Bronchial epithelial cell (primary cell): ENCODE data around the gene CPLX1. TPM values are rescaled to one million over a fixed set of nuclear protein-coding genes. Genes with fewer than 3 reads are reported as not detected.
"Not testable (repeated sequence)": the region's sequence is repeated elsewhere in the genome, so short reads cannot be mapped to it uniquely, and the experiment has no call there.

Experiments used
- DNase-seq: peaks from one replicate; pipeline ENCODE4 v3.0.0-alpha.2; 2010; ENCODE audit warnings: low read depth
- FAIRE-seq: peaks from 2 replicates; lab custom pipeline; 2011; peaks lifted over from hg19 to GRCh38; lab: Jason Lieb, UNC
- H3K27me3 ChIP-seq: 2 replicates; pipeline ENCODE4 v1.5.1; 2011; ENCODE audit warnings: low read length; ENCODE audit not compliant: control insufficient read depth, insufficient read depth
- H3K36me3 ChIP-seq: 2 replicates; pipeline ENCODE4 v1.5.1; 2011; ENCODE audit warnings: low read length; ENCODE audit not compliant: control insufficient read depth, insufficient read depth
- H3K4me3 ChIP-seq: 2 replicates; pipeline ENCODE4 v1.5.1; 2011; ENCODE audit warnings: mild to moderate bottlenecking, low read depth, low read length, control low read depth
- total RNA-seq: library from RNA; depleted of rRNA; stranded (reverse); fragments of >200 nt; gene quantifications from 2 replicates; pipeline ENCODE4 v1.2.1, GENCODE V29; 2014
- TF ChIP-seq, protein P1 (sequence below): IDR thresholded peaks from 2 replicates; pipeline ENCODE4 v1.5.1; 2011; ENCODE audit warnings: mild to moderate bottlenecking, moderate library complexity, low read length, control low read depth, inconsistent platforms; ENCODE audit not compliant: insufficient read depth, severe bottlenecking

The CPLX1 gene
- total RNA-seq, 1 donor from 2014 or later = not detected

- TF ChIP-seq, protein P1, sequence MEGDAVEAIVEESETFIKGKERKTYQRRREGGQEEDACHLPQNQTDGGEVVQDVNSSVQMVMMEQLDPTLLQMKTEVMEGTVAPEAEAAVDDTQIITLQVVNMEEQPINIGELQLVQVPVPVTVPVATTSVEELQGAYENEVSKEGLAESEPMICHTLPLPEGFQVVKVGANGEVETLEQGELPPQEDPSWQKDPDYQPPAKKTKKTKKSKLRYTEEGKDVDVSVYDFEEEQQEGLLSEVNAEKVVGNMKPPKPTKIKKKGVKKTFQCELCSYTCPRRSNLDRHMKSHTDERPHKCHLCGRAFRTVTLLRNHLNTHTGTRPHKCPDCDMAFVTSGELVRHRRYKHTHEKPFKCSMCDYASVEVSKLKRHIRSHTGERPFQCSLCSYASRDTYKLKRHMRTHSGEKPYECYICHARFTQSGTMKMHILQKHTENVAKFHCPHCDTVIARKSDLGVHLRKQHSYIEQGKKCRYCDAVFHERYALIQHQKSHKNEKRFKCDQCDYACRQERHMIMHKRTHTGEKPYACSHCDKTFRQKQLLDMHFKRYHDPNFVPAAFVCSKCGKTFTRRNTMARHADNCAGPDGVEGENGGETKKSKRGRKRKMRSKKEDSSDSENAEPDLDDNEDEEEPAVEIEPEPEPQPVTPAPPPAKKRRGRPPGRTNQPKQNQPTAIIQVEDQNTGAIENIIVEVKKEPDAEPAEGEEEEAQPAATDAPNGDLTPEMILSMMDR = no peak
- Histone ChIP-seq H3K36me3 (no peaks in the 10 kb centered on the region), H3K27me3 (peaks cover 15% of the 10 kb centered on the region), H3K4me3 (no peak overlapping the region)
- DNase-seq = no peak
- FAIRE-seq = no peak
Observed at GRCh38 chr4:814312-814850, 11.5 kb downstream of the CPLX1 start.

DNA sequence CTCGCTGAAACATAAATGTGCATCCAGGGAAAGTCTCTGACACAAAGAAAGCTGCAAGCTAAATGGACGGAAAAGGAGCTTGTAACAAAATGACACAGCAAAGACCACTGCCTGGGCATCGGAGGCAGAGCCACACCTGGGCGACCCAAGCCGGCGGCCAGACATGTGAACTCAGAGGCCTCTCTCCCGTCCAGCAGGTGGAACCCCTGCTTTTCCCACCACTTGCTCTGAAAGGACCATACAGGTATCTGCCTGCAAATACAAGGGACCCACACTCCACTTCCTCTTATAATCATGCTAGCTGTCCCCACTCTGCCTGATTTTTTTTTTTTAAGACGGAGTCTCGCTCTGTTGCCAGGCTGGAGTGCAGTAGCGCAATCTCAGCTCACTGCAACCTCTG is 12.0 kb downstream of the CPLX1 start:
- FAIRE-seq (no peak), DNase-seq (no peak)
- Histone ChIP-seq H3K36me3 (no peaks in the 10 kb centered on the region), H3K27me3 (peaks cover 15% of the 10 kb centered on the region), H3K4me3 (no peak overlapping the region)
- TF ChIP-seq, protein P1 = no peak

DNA sequence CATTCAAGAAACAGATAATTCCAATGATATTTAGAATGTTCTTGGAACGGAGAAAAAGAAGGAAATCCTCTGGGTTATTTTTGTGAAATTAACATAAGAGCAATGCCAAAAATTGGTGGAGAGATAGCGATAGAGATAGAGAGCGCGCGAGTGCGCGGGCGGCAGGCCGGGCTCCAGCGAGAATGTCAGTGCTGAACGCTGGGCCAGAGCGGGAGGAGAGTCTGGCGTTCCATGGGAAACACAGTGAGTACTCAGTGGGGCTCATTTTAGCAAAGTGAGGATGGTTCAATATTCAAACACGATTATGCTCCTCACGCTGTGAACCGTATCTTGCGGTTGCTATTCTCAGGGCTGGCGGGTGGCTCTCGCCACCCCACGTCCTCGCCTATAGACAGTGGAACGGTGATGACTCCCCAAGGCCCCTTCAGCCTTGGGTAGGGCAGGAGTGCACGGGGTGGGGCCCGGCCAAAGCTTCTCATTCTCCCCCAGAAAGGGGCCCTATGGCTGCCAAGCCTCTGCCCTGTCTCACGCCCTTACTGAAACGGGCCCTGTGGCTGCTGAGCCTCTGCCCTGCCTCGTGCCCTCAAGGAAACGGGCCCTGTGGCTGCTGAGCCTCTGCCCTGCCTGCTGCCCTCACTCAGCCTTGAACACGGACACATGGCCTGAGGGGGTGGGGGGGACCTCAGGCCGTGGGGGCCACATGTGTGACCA is 16.9 kb downstream of the CPLX1 start:
- DNase-seq (no peak), FAIRE-seq (no peak)
- no peaks in the 10 kb centered on the region for H3K36me3 ChIP-seq
- peaks cover 8% of the 10 kb centered on the region for H3K27me3 ChIP-seq
- no peak overlapping the region for H3K4me3 ChIP-seq
- TF ChIP-seq, protein P1 = no peak

DNA sequence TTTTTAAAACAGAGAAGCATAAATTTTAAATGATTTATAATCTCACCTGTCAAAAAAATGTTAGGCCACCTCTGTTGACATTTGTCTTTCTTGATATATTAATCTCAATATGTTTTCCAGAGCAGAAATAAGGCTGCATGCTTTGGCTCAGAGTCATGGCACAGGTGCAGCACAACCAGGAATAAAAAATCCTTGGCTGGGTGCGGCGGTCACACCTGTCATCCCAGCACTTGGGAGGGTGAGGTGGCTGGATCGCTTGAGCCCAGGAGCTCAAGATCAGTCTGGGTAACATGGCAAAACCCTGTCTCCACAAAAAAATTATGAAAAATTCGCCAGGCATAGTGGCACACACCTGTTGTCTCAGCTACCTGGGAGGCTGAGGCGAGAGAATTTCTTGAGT is 18.1 kb downstream of the CPLX1 start:
- TF ChIP-seq, protein P1 = no peak
- Histone ChIP-seq H3K36me3 (no peaks in the 10 kb centered on the region), H3K27me3 (peaks cover 3% of the 10 kb centered on the region), H3K4me3 (no peak overlapping the region)
- FAIRE-seq (no peak), DNase-seq (no peak)

DNA sequence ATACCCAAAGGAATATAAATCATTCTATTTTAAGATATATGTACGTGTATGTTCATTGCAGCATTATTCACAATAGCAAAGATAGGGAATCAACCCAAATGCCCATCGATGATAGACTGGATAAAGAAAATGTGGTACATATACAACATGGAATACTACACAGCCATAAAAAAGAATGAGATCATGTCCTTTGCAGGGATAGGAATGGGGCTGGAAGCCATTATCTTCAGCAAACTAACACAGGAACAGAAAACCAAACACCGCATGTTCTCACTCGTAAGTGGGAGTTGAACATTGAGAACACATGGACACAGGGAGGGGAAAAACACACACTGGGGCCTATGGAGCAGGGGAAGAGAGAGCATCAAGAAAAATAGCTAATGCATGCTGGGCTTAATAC is 18.9 kb downstream of the CPLX1 start:
- not testable (repeated sequence) for DNase-seq, H3K36me3 ChIP-seq, H3K4me3 ChIP-seq, FAIRE-seq, H3K27me3 ChIP-seq

GRCh38 chr4:804804-805203 is 21.1 kb downstream of the CPLX1 start:
- DNase-seq (no peak), FAIRE-seq (no peak)

More at GRCh38 chr4:804804-805203, 21.1 kb downstream of the CPLX1 start:
- TF ChIP-seq, protein P1 = no peak
- no peaks in the 10 kb centered on the region for H3K27me3 ChIP-seq
- no peaks in the 10 kb centered on the region for H3K36me3 ChIP-seq
- H3K4me3 ChIP-seq = no peak overlapping the region
